WERI-Rb-1 (cell line): ENCODE results near the gene TIMM17A.

Experiments used
- DNase-seq: peaks from one replicate; pipeline ENCODE4 v3.0.0-alpha.2; 2020
- H3K27ac ChIP-seq: fragments of 250-450 bp; sonication (Bioruptor Pico); 2 replicates; pipeline ENCODE4 v1.5.1; 2020; ENCODE audit warnings: mild to moderate bottlenecking, moderate library complexity
- H3K27me3 ChIP-seq: fragments of 250-450 bp; sonication (Bioruptor Pico); 2 replicates; pipeline ENCODE4 v1.5.1; 2021; ENCODE audit warnings: mild to moderate bottlenecking, low read depth, moderate library complexity; ENCODE audit not compliant: insufficient read depth, severe bottlenecking
- H3K36me3 ChIP-seq: fragments of 250-450 bp; sonication (Bioruptor Pico); 2 replicates; pipeline ENCODE4 v1.5.1; 2020; ENCODE audit warnings: mild to moderate bottlenecking, moderate library complexity
- H3K4me3 ChIP-seq: 2 replicates; pipeline ENCODE4 v1.5.1; 2011; ENCODE audit warnings: low read depth, mild to moderate bottlenecking, control low read depth, low read length
- H3K9me3 ChIP-seq: fragments of 250-450 bp; sonication (Bioruptor Pico); 2 replicates; pipeline ENCODE4 v1.5.1; 2021; ENCODE audit warnings: mild to moderate bottlenecking, moderate library complexity; ENCODE audit not compliant: severe bottlenecking
- TF ChIP-seq, protein P1 (sequence below): IDR thresholded peaks from 2 replicates; pipeline ENCODE4 v1.5.1; 2011; ENCODE audit warnings: low read depth, mild to moderate bottlenecking, control low read depth, inconsistent platforms, low read length

The TIMM17A gene

DNA sequence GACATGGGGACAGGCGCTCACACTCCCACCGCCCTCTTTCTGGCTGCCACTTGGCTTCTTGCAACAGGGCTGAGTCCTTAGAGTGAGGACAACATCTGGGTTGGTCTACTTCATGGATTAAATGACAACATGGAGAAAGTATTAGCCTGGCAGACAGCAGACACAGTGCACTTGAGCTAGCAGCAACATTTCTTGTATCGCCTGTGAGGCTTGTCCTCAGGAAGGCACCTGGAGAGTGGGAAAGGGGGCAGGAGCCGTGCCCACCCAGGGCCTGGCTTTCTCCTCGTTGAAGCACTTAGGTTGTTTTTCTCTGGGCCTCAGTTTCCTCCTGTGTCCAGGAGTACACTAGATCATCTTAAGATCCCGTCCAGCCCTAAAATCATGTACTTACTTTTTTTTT, 58.8 kb downstream of the TIMM17A start:
- no peak for DNase-seq
- Histone ChIP-seq H3K27me3 (no peaks in the 10 kb centered on the region), H3K27ac (no peak overlapping the region), H3K36me3 (peaks cover 57% of the 10 kb centered on the region), H3K9me3 (no peaks in the 10 kb centered on the region), H3K4me3 (no peak overlapping the region)
- TF ChIP-seq, protein P1, sequence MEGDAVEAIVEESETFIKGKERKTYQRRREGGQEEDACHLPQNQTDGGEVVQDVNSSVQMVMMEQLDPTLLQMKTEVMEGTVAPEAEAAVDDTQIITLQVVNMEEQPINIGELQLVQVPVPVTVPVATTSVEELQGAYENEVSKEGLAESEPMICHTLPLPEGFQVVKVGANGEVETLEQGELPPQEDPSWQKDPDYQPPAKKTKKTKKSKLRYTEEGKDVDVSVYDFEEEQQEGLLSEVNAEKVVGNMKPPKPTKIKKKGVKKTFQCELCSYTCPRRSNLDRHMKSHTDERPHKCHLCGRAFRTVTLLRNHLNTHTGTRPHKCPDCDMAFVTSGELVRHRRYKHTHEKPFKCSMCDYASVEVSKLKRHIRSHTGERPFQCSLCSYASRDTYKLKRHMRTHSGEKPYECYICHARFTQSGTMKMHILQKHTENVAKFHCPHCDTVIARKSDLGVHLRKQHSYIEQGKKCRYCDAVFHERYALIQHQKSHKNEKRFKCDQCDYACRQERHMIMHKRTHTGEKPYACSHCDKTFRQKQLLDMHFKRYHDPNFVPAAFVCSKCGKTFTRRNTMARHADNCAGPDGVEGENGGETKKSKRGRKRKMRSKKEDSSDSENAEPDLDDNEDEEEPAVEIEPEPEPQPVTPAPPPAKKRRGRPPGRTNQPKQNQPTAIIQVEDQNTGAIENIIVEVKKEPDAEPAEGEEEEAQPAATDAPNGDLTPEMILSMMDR: no peak

DNA sequence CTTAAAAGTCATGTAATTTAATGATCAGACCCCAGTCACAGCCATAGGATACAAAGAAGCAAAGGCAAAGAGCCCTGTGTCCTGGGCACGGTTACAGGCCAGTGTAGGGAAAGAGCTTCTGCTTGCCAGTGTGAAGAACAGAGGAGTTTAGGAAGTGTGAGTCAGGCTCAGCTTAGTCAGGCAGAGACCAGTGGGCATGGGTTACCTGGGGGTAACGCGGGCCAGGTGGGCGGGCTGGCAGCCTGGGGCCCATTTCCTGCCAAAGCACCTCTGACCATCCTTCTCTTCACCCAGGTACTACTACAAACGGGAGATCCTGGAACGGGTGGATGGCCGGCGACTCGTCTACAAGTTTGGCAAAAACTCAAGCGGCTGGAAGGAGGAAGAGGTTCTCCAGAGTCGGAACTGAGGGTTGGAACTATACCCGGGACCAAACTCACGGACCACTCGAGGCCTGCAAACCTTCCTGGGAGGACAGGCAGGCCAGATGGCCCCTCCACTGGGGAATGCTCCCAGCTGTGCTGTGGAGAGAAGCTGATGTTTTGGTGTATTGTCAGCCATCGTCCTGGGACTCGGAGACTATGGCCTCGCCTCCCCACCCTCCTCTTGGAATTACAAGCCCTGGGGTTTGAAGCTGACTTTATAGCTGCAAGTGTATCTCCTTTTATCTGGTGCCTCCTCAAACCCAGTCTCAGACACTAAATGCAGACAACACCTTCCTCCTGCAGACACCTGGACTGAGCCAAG, 59.8 kb downstream of the TIMM17A start:
- Histone ChIP-seq H3K27me3 (no peaks in the 10 kb centered on the region), H3K9me3 (no peaks in the 10 kb centered on the region), H3K36me3 (peaks cover 55% of the 10 kb centered on the region), H3K27ac (no peak overlapping the region), H3K4me3 (no peak overlapping the region)
- TF ChIP-seq, protein P1: no peak
- DNase-seq: no peak

- H3K36me3 ChIP-seq: peaks cover 55% of the 10 kb centered on the region
- no peaks in the 10 kb centered on the region for H3K9me3 ChIP-seq
- no peak overlapping the region for H3K27ac ChIP-seq
- TF ChIP-seq, protein P1: no peak
- H3K27me3 ChIP-seq: no peaks in the 10 kb centered on the region
- H3K4me3 ChIP-seq: no peak overlapping the region
- DNase-seq: no peak
These were observed 60.3 kb downstream of the TIMM17A start for GRCh38 chr1:202015662-202015937.

GRCh38 chr1:202016022-202016810, 60.9 kb downstream of the TIMM17A start:
- DNase-seq: no peak
- TF ChIP-seq, protein P1: no peak
- Histone ChIP-seq H3K27me3 (no peaks in the 10 kb centered on the region), H3K4me3 (no peak overlapping the region), H3K27ac (no peak overlapping the region), H3K9me3 (no peaks in the 10 kb centered on the region), H3K36me3 (peaks cover 55% of the 10 kb centered on the region)

DNA sequence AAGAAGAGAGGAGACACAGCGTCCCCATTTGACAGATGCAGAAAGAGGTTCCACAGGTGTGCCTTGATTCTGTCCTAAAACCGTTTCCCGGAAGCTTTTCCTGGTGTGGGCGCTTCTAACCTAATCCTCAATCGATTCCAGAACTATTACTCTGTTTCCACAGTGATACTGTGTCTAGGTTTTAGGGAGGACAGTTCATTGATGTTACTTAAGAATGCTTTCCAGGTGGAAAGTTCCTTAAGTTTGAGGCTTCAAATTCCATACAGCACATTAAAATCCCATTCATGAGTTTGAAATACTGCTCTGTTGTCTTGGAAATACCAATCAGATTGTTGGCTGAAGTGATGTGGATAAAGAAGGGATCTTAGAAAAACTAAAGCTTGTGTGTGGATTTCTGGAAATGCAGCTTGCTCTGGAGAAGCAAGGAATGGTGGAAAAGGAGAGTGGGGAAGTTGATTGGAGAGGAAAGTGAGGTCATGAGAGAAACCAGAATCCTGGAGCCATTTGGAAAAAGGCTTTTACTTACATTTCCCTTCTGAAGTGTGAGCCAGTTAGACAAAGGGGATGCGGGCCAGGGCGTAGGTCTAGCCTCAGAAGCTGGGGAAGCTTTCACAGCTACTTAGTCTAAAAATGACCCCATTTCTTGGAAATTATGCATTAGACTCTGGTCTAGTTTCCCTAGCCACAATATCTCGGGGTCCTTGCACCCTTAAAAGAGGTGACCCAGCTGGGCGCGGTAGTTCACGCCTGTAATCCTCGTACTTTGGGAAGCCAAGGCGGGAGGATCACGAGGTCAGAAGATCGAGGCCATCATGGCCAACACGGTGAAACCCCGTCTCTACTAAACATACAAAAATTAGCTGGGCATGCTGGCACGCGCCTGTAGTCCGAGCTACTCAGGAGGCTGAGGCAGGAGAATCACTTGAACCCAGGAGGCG, 61.8 kb downstream of the TIMM17A start:
- H3K27ac ChIP-seq: peak overlapping the region; percentile 65
- TF ChIP-seq, protein P1: no peak
- no peak overlapping the region for H3K4me3 ChIP-seq
- DNase-seq: no peak
- peaks cover 51% of the 10 kb centered on the region for H3K36me3 ChIP-seq
- no peaks in the 10 kb centered on the region for H3K27me3 ChIP-seq
- no peaks in the 10 kb centered on the region for H3K9me3 ChIP-seq
